Adrenal gland (tissue), 5 donors: ENCODE measurements around the gene PAGE2.

ENCODE experiments used
- POLR2A ChIP-seq, 2 donors: fragments of 450-650 bp; IDR thresholded peaks; one replicate each; pipeline ENCODE4 v1.6.1; 2017; ENCODE audit warnings: antibody characterized with exemption in 2 of 2, mild to moderate bottlenecking in 2 of 2, moderate library complexity in 1 of 2
- TF ChIP-seq, protein P1 (sequence below), 6 experiments: fragments of 450-650 bp in 4 of 6; fragments of 200-600 bp in 2 of 6; sonication (generic) in 1 of 6; IDR thresholded peaks; 1 replicate in 5 of 6; 2 replicates in 1 of 6; pipeline versions ENCODE4 v1.5.1 to v1.8.0; 2016 to 2021; ENCODE audit warnings: antibody characterized with exemption in 6 of 6, mild to moderate bottlenecking in 2 of 6, moderate library complexity in 1 of 6
- donor health status: DM: no; HTN: no; CAD: no.

DNA sequence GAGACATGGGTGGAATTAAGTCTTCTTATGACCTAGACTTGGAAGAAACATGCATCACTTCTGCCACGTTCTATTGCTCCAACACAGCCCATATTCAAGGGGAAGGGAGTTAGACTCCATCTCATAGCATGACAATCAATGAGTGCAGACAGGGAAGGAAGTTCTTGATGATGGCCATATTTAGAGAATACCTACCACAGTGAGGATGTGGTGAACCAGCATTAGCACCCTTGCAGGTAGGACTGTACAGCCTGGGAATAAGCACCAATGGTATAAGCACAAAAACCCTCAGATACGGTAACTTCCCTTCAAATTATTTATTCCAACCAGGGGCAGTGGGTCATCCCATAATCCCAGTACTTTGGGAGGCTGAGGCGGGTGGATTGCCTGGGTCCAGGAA is 29.8 kb downstream of the PAGE2 start:
- no peak for TF ChIP-seq POLR2A (IDR thresholded peaks at IDR 0.05)
- TF ChIP-seq, protein P1, sequence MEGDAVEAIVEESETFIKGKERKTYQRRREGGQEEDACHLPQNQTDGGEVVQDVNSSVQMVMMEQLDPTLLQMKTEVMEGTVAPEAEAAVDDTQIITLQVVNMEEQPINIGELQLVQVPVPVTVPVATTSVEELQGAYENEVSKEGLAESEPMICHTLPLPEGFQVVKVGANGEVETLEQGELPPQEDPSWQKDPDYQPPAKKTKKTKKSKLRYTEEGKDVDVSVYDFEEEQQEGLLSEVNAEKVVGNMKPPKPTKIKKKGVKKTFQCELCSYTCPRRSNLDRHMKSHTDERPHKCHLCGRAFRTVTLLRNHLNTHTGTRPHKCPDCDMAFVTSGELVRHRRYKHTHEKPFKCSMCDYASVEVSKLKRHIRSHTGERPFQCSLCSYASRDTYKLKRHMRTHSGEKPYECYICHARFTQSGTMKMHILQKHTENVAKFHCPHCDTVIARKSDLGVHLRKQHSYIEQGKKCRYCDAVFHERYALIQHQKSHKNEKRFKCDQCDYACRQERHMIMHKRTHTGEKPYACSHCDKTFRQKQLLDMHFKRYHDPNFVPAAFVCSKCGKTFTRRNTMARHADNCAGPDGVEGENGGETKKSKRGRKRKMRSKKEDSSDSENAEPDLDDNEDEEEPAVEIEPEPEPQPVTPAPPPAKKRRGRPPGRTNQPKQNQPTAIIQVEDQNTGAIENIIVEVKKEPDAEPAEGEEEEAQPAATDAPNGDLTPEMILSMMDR (IDR thresholded peaks at IDR 0.05), result no peak
